Prostate gland (tissue), 2 donors: ENCODE measurements around the gene OR10H4. TPM values are rescaled to one million over a fixed set of nuclear protein-coding genes. Genes with fewer than 3 reads are reported as not detected.
"Not testable (repeated sequence)": the region's sequence is repeated elsewhere in the genome, so short reads cannot be mapped to it uniquely, and the experiment has no call there.

Experiments
- DNase-seq: peaks from one replicate; pipeline ENCODE4 v3.0.0-alpha.2; 2019; ENCODE audit warnings: low spot score
- H3K27ac ChIP-seq, 2 donors: fragments of 200-600 bp; sonication (generic); 2 replicates each; pipeline ENCODE4 v1.5.1; 2017 to 2019
- H3K27me3 ChIP-seq: fragments of 200-600 bp; sonication (generic); replicated peaks from 2 replicates; pipeline ENCODE4 v1.5.1; 2019; ENCODE audit not compliant: insufficient read depth
- H3K36me3 ChIP-seq, 2 donors: fragments of 200-600 bp; sonication (generic); 1 replicate in 1 of 2; 2 replicates in 1 of 2; pipeline versions ENCODE4 v1.5.1 to v1.8.1; 2017 to 2019
- H3K4me1 ChIP-seq: fragments of 200-600 bp; sonication (generic); replicated peaks from 2 replicates; pipeline ENCODE4 v1.5.1; 2019
- H3K4me3 ChIP-seq, 2 donors: fragments of 200-600 bp; sonication (generic); 2 replicates each; pipeline ENCODE4 v1.5.1; 2017 to 2019
- H3K9me3 ChIP-seq: fragments of 200-600 bp; sonication (generic); 2 replicates; pipeline ENCODE4 v1.5.1; 2017
- POLR2A ChIP-seq: fragments of 450-650 bp; IDR thresholded peaks from one replicate; pipeline ENCODE4 v1.6.1; 2016; ENCODE audit warnings: antibody characterized with exemption, mild to moderate bottlenecking
- POLR2AphosphoS5 ChIP-seq: sonication (generic); formaldehyde crosslinking; IDR thresholded peaks from one replicate; pipeline ENCODE4 v1.6.1; 2017; ENCODE audit warnings: antibody characterized with exemption
- WGBS: methylation state at CpG from one replicate; pipeline ENCODE4 v1.1.5; 2018; 5-methylcytosine and 5-hydroxymethylcytosine counted together
- intact Hi-C: fragments of 100-400 bp; cut with DNase I; formaldehyde crosslinking; loops from one replicate; pipeline ENCODE4 v1.14.2; 2022
- total RNA-seq, 2 donors: library from RNA; depleted of rRNA; stranded (reverse); fragments of >200 nt; gene quantifications; one replicate each; pipeline ENCODE4 v1.1.0, GENCODE V29; 2016
- TF ChIP-seq, protein P1 (sequence below), 4 experiments: fragments of 200-600 bp in 2 of 4; fragments of 450-650 bp in 2 of 4; sonication (generic) in 2 of 4; IDR thresholded peaks; 1 replicate in 3 of 4; 2 replicates in 1 of 4; pipeline ENCODE4 v1.5.1; 2016 to 2019; ENCODE audit warnings: antibody characterized with exemption in 4 of 4, mild to moderate bottlenecking in 2 of 4, moderate library complexity in 2 of 4

The OR10H4 gene, protein sequence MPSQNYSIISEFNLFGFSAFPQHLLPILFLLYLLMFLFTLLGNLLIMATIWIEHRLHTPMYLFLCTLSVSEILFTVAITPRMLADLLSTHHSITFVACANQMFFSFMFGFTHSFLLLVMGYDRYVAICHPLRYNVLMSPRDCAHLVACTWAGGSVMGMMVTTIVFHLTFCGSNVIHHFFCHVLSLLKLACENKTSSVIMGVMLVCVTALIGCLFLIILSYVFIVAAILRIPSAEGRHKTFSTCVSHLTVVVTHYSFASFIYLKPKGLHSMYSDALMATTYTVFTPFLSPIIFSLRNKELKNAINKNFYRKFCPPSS
- total RNA-seq: not detected

DNA sequence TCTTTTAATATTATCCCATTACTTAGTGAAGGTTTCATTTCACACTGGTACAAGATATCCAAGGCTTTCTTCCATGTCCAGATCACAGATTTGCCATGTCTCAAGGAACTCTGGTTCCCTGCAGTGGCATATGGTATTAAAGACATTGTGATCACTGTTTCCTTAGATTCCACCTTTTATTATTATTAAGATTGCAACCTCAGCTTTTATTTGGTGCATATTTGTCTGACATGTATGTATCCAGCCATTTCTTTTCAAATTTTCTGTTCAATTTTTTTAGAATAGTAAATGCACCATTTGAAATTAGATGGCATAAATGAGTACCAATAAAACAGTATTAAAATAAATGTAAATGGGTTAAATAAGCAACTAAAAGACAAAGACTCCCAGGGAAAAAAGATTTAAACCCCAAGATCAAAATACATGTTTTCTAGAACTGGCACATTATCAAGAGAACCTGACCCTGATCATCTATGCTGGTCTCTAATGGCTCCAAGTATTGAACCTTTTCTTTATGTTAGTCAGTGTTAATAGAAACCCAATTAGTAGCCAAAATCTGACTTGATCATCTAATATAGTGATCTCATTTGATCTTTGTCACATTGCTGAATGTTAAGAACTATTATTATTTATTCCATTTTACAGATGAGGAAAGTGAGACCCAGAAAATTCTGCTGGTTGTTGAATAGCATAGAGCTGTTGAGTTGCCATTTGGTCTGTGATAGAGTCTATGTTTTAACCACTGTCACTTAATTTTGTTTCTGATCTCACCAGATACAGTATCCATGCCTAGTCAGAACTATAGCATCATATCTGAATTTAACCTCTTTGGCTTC lies at the start of gene OR10H4:
TSS of gene OR10H4 (plus strand) at position 786 of the 836 bp plus-strand sequence. CDS start at position 786, 0 bp downstream.
- Histone ChIP-seq H3K27me3 (no peaks in the 10 kb centered on the region), H3K27ac (no peak within 1 kb of the TSS), H3K9me3 (no peaks in the 10 kb centered on the region), H3K36me3 (no peaks in the 10 kb centered on the region), H3K4me1 (no peaks in the 10 kb centered on the region), H3K4me3 (no peak within 1 kb of the TSS)
- intact Hi-C loops: no loop called here
- DNase-seq: no peak
- TF ChIP-seq, protein P1, sequence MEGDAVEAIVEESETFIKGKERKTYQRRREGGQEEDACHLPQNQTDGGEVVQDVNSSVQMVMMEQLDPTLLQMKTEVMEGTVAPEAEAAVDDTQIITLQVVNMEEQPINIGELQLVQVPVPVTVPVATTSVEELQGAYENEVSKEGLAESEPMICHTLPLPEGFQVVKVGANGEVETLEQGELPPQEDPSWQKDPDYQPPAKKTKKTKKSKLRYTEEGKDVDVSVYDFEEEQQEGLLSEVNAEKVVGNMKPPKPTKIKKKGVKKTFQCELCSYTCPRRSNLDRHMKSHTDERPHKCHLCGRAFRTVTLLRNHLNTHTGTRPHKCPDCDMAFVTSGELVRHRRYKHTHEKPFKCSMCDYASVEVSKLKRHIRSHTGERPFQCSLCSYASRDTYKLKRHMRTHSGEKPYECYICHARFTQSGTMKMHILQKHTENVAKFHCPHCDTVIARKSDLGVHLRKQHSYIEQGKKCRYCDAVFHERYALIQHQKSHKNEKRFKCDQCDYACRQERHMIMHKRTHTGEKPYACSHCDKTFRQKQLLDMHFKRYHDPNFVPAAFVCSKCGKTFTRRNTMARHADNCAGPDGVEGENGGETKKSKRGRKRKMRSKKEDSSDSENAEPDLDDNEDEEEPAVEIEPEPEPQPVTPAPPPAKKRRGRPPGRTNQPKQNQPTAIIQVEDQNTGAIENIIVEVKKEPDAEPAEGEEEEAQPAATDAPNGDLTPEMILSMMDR (IDR thresholded peaks at IDR 0.05): no peak

DNA sequence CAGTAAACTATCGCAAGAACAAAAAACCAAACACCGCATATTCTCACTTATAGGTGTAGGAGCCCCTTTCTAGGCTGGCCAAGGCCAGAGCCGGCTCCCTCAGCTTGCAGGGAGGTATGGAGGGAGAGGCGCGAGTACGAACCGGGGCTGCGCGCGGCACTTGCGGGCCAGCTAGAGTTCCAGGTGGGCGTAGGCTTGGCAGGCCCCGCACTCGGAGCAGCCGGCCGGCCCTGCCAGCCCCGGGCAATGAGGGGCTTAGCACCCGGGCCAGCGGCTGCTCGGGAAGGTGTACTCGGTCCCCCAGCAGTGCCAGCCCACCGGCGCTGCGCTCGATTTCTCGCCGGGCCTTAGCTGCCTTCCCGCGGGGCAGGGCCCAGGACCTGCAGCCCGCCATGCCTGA lies 49.2 kb upstream of the OR10H4 start:
- H3K4me3 ChIP-seq: peak overlapping the region; percentile 14 to 36
- 9% methylated on average over 19 of the region's 30 CpGs for WGBS
- H3K9me3 ChIP-seq, H3K27me3 ChIP-seq, DNase-seq, intact Hi-C loops, H3K4me1 ChIP-seq, H3K36me3 ChIP-seq: not testable (repeated sequence)
- peak overlapping the region; percentile 47 to 84 for H3K27ac ChIP-seq

DNA sequence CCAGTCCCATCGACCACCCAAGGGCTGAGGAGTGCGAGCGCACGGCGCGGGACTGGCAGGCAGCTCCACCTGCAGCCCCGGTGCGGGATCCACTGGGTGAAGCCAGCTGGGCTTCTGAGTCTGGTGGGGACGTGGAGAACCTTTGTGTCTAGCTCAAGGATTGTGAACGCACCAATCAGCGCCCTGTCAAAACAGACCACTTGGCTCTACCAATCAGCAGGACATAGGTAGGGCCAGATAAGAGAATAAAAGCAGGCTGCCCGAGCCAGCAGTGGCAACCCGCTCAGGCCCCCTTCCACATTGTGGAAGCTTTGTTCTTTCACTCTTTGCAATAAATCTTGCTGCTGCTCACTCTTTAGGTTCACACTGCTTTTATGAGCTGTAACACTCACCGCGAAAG lies 48.8 kb upstream of the OR10H4 start:
- peak overlapping the region; percentile 47 to 84 for H3K27ac ChIP-seq
- H3K4me1 ChIP-seq, H3K36me3 ChIP-seq, intact Hi-C loops, H3K9me3 ChIP-seq, H3K27me3 ChIP-seq: not testable (repeated sequence)
- H3K4me3 ChIP-seq: peak overlapping the region in 1 of 2 donors; percentile 36
- TF ChIP-seq POLR2A (peak; percentile 24), POLR2AphosphoS5 (peak; percentile 52)
- peak; percentile 72 for DNase-seq
- WGBS: 13% methylated on average over 15 of the region's 15 CpGs

DNA sequence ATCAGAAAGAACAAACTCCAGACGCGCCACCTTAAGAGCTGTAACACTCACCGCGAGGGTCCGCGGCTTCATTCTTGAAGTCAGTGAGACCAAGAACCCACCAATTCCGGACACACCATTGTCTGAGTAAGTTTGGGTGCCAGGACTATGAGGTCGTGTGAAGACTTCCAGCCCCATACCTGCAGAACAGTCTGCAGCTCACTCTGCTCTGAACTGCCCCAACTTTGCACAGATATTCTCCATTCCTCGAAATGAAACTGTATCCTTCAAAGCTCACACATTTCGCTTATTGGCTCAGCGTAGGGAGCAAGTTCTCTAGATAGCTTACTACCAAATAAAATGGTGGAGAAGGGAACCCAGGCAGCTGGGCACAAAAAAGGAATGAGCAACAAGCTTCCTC lies 48.3 kb upstream of the OR10H4 start:
- Histone ChIP-seq H3K27ac (peak overlapping the region; percentile 50 to 57), H3K4me3 (peak overlapping the region; percentile 20 to 36), H3K27me3 (no peaks in the 10 kb centered on the region), H3K36me3 (no peaks in the 10 kb centered on the region), H3K9me3 (no peaks in the 10 kb centered on the region), H3K4me1 (no peaks in the 10 kb centered on the region)
- WGBS: 57% methylated on average over 11 of the region's 11 CpGs
- DNase-seq: no peak
- intact Hi-C loops: no loop called here
- TF ChIP-seq, protein P1 (IDR thresholded peaks at IDR 0.05): no peak

DNA sequence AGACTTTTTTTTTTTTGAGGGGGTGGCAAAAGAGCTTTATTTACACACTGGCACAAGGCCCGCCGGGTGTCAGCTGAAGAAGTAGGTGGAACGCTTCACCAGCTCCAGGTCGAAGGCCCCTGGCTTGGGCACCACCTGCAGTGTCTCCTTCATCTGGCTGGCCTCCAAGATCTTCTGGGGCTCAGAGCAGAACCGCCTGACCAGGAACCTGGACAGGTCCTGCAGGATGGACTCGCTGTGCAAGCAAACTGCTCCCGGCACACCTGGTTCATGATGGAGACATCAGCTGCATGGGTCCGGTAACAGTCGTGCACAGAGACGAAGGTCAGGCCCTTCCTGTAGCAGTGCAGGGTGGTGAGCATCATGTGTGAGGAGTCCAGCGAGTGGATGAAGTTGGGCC lies 46.6 kb upstream of the OR10H4 start:
- no peak for TF ChIP-seq POLR2AphosphoS5
- TF ChIP-seq, protein P1 (IDR thresholded peaks at IDR 0.05): no peak
- TF ChIP-seq POLR2A: no peak
- H3K4me1 ChIP-seq: no peaks in the 10 kb centered on the region
- DNase-seq: no peak
- H3K27ac ChIP-seq: peak overlapping the region in 1 of 2 donors; percentile 57
- 73% methylated on average over 11 of the region's 11 CpGs for WGBS
- H3K4me3 ChIP-seq: peak overlapping the region; percentile 20 to 36
- no peaks in the 10 kb centered on the region for H3K9me3 ChIP-seq
- no peaks in the 10 kb centered on the region for H3K27me3 ChIP-seq
- no peaks in the 10 kb centered on the region for H3K36me3 ChIP-seq
- intact Hi-C loops: no loop called here

DNA sequence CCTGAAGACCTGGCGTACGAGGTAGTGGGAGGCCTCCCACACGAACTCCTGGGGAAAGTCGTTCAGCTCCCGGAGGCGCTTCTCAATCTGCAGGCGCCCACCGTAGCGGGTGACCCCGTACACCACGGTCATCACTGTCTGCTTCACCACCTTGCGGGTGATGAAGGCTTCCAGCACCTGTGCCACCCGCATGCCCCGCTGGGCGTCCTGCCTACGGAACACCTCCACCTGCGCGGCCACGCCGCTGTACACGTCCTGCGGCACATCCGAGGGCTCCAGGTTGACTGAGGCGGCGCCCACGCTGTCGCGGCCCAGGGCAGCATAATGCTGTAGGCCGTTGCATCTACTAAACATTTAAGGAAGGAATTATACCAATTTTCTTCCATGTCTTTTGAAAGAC lies 45.9 kb upstream of the OR10H4 start:
- DNase-seq, H3K36me3 ChIP-seq, H3K9me3 ChIP-seq, intact Hi-C loops, H3K27me3 ChIP-seq, H3K4me1 ChIP-seq: not testable (repeated sequence)
- WGBS: 90% methylated on average over 29 of the region's 29 CpGs
- peak overlapping the region; percentile 20 to 36 for H3K4me3 ChIP-seq
- H3K27ac ChIP-seq: peak overlapping the region in 1 of 2 donors; percentile 57
